ENCODE measurements around the gene VAMP3.

The VAMP3 gene

GRCh38 chr1:7770997-7771822, at the start of gene VAMP3:
TSS of gene VAMP3 (plus strand) at chr1:7771296. CDS start at chr1:7771384, 88 bp downstream.
- DNase-seq = peak; percentile 92

- DNase-seq = no peak
These were observed 49.0 kb upstream of the VAMP3 start for GRCh38 chr1:7721940-7722669.

- no peak for DNase-seq
These were observed 48.5 kb upstream of the VAMP3 start for GRCh38 chr1:7722670-7723012.

GRCh38 chr1:7726623-7727022, 44.5 kb upstream of the VAMP3 start:
- DNase-seq = no peak

- no peak for DNase-seq
These were observed 43.2 kb upstream of the VAMP3 start for GRCh38 chr1:7727809-7728471.

GRCh38 chr1:7729761-7730160, 41.3 kb upstream of the VAMP3 start:
- peak; percentile 15 for DNase-seq

GRCh38 chr1:7732331-7732730, 38.8 kb upstream of the VAMP3 start:
- DNase-seq = peak; percentile 29

- DNase-seq = no peak
These were observed 37.8 kb upstream of the VAMP3 start for GRCh38 chr1:7733276-7733675.

- no peak for DNase-seq
These were observed 33.1 kb upstream of the VAMP3 start for GRCh38 chr1:7738044-7738443.

- DNase-seq = no peak
These were observed 27.8 kb upstream of the VAMP3 start for GRCh38 chr1:7743346-7743745.

- DNase-seq = no peak
These were observed 26.2 kb upstream of the VAMP3 start for GRCh38 chr1:7744882-7745281.

GRCh38 chr1:7745783-7746182, 25.3 kb upstream of the VAMP3 start:
- DNase-seq = no peak

GRCh38 chr1:7747605-7748004, 23.5 kb upstream of the VAMP3 start:
- DNase-seq = no peak

- no peak for DNase-seq
These were observed 22.0 kb upstream of the VAMP3 start for GRCh38 chr1:7749126-7749525.

GRCh38 chr1:7751174-7751573, 19.9 kb upstream of the VAMP3 start:
- DNase-seq = no peak

- DNase-seq = peak; percentile 64
These were observed 18.3 kb upstream of the VAMP3 start for GRCh38 chr1:7752512-7753417.

- DNase-seq = no peak
These were observed 17.5 kb upstream of the VAMP3 start for GRCh38 chr1:7753641-7754040.

GRCh38 chr1:7754234-7754633, 16.9 kb upstream of the VAMP3 start:
- DNase-seq = no peak

- no peak for DNase-seq
These were observed 15.6 kb upstream of the VAMP3 start for GRCh38 chr1:7755448-7755847.

- DNase-seq = no peak
These were observed 10.9 kb upstream of the VAMP3 start for GRCh38 chr1:7760245-7760644.

- no peak for DNase-seq
These were observed 10.0 kb upstream of the VAMP3 start for GRCh38 chr1:7761103-7761502.

GRCh38 chr1:7767176-7767575, 3.9 kb upstream of the VAMP3 start:
- no peak for DNase-seq

GRCh38 chr1:7768583-7768982, 2.5 kb upstream of the VAMP3 start:
- no peak for DNase-seq
